ENCODE results near the gene AKR1B15. TPM values are rescaled to one million over a fixed set of nuclear protein-coding genes. Genes with fewer than 3 reads are reported as not detected.

The AKR1B15 gene
- total RNA-seq, 1 experiment from 2014 or later = not detected

DNA sequence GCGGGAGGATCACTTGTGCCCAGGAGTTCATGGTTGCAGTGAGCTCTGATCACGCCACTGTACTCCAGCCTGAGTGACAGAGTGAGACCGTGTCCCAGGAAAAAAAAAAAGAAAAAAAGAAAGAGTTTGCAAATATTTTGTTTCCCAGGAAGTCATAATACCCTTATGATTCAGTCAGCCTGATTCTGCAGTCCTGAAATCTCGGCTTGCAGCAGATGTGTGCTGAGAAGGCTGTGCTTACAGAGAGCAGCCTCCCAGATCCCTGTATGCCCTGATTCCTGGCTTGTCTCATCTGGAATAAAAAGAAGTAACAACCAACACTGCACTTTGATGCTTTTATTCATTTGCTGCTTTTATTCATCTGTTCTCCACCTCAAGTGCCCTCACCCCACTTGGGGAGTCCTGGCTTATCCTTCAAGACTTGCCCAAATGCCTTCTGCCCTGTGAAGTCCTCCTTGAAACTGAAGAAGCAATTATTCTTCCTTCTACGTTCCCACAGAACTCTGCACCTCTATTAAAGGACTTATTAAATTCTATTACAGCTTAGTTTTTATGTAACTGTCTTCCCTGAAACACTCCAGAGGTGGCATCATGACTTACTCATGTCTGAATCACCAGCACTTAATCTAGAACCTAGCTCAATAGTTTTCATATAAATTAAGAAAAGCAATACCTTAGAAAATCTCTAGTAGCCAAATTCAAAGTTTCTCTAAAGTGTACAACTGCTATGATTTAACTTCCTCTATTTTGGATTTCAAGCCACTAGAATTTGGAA is 70.0 kb downstream of the AKR1B15 start:
- H3K27me3 ChIP-seq (ENCODE audit: low read length) = no peaks in the 10 kb centered on the region
- H3K27ac ChIP-seq (ENCODE audit: low read length) = no peak overlapping the region
- H3K9me2 ChIP-seq (replicated peaks; ENCODE audit: insufficient read depth, low read length) = no peaks in the 10 kb centered on the region
- no peak overlapping the region for H3K9ac ChIP-seq (ENCODE audit: low read length)
- no peaks in the 10 kb centered on the region for H3K79me2 ChIP-seq (ENCODE audit: low read length)
- H3K4me3 ChIP-seq (ENCODE audit: low read length) = no peak overlapping the region
- no peak overlapping the region for H2AFZ ChIP-seq (ENCODE audit: low read length)
- H3K4me1 ChIP-seq (ENCODE audit: low read length) = no peaks in the 10 kb centered on the region
- no peak for DNase-seq
- no peaks in the 10 kb centered on the region for H3K36me3 ChIP-seq (ENCODE audit: insufficient read depth, low read length)
- no peaks in the 10 kb centered on the region for H3K9me3 ChIP-seq (ENCODE audit: low read length)
- H4K20me1 ChIP-seq (ENCODE audit: insufficient read depth, low read depth, low read length) = no peaks in the 10 kb centered on the region
- no peak overlapping the region for H3K4me2 ChIP-seq (ENCODE audit: low read depth, low read length, poor library complexity, severe bottlenecking)

DNA sequence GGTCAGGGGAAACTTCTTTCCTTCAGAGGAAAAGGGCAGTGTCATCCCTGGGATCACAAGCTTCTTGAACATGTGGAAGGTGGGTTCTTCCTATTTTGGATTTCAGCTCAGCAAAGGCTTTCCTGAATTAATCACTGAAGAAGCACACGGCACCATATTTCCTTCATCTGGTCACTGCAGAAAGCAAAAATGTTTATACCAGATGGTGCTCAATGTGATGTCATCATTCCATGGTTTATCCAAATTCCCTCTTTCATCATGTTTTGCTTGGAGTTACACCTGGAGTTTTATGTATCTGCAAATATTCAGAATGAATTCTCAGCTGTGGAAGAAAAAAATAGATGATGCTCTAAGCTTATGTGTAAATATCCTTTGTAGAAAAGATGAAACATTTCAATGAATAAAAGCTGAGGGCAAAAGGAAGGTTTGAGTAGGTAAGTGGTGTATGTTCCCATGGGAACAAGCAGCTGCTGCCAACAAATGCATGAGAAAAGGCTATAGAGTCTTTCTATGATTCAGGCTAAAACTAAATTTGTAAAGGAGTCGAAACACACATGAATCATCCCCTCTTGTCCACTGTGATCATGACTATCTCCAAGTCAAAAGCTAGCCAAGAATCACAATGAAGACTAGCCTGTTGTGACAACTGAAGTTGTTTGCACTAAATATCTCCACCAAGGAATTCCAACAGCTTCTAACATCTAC is 70.9 kb downstream of the AKR1B15 start:
- no peak for DNase-seq
- no peak overlapping the region for H3K4me2 ChIP-seq (ENCODE audit: low read depth, low read length, poor library complexity, severe bottlenecking)
- H3K79me2 ChIP-seq (ENCODE audit: low read length) = no peaks in the 10 kb centered on the region
- no peak overlapping the region for H3K4me3 ChIP-seq (ENCODE audit: low read length)
- no peaks in the 10 kb centered on the region for H4K20me1 ChIP-seq (ENCODE audit: insufficient read depth, low read depth, low read length)
- H3K4me1 ChIP-seq (ENCODE audit: low read length) = no peaks in the 10 kb centered on the region
- H3K9ac ChIP-seq (ENCODE audit: low read length) = no peak overlapping the region
- H3K9me2 ChIP-seq (replicated peaks; ENCODE audit: insufficient read depth, low read length) = no peaks in the 10 kb centered on the region
- H3K9me3 ChIP-seq (ENCODE audit: low read length) = no peaks in the 10 kb centered on the region
- H3K27me3 ChIP-seq (ENCODE audit: low read length) = no peaks in the 10 kb centered on the region
- H3K27ac ChIP-seq (ENCODE audit: low read length) = no peak overlapping the region
- no peaks in the 10 kb centered on the region for H3K36me3 ChIP-seq (ENCODE audit: insufficient read depth, low read length)
- no peak overlapping the region for H2AFZ ChIP-seq (ENCODE audit: low read length)

DNA sequence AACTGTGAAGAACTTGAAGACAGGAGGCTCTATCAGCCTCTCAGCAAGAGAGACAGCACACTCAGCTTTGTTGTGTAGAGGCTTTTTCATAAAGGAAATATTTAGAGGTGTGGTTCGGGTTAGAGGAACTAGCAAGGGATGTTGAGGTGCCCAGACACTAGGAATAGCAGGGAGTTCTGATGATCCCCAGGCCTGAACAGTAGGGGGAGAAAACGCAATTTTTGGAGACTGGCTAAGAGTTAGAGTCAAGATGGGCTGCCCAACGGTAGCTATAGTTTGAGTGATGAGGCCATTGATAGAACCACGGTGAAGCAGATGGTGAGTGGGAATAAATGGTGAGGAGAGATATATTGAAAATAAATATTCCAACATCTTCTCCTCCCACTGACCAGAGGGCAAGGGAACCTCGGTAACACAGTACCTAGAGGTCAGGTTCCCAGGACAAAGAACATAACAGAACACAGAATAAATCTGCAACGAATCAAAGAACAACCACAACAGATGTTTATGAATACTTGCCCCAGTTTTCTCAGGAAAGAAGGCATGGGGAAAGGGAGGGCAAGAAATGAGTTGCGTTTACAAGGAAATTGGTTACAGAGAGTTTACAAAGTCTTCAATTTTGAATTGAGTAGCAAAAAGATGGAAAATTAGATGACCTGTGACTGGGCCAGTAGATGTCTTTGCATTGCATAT is 73.5 kb downstream of the AKR1B15 start:
- Histone ChIP-seq H3K9ac (ENCODE audit: low read length) (no peak overlapping the region), H2AFZ (ENCODE audit: low read length) (no peak overlapping the region), H3K4me3 (ENCODE audit: low read length) (no peak overlapping the region), H3K4me2 (ENCODE audit: low read depth, low read length, poor library complexity, severe bottlenecking) (no peak overlapping the region), H3K9me3 (ENCODE audit: low read length) (no peaks in the 10 kb centered on the region), H3K36me3 (ENCODE audit: insufficient read depth, low read length) (no peaks in the 10 kb centered on the region), H4K20me1 (ENCODE audit: insufficient read depth, low read depth, low read length) (no peaks in the 10 kb centered on the region), H3K4me1 (ENCODE audit: low read length) (no peaks in the 10 kb centered on the region), H3K9me2 (replicated peaks; ENCODE audit: insufficient read depth, low read length) (no peaks in the 10 kb centered on the region), H3K27me3 (ENCODE audit: low read length) (no peaks in the 10 kb centered on the region), H3K79me2 (ENCODE audit: low read length) (no peaks in the 10 kb centered on the region), H3K27ac (ENCODE audit: low read length) (no peak overlapping the region)
- DNase-seq = no peak

DNA sequence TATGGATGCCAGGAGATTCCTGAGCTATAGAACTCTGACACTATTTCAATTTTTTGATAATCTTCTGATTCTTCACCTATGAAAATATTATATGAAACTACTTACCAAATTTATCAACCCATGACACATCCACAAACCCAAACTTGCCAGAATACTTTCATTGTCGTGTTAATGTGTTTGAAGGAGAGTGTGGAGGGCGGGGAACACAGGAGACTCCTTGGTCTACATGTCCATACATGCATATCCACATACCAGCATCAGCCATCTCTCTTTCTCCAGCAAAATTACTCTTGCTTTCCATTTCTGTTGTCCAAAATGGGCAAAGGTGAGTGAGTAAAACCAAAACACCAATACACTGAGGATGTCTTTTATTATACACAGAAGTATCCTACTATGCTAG is 74.3 kb downstream of the AKR1B15 start:
- Histone ChIP-seq H3K4me3 (ENCODE audit: low read length) (no peak overlapping the region), H3K9me2 (replicated peaks; ENCODE audit: insufficient read depth, low read length) (no peaks in the 10 kb centered on the region), H3K4me1 (ENCODE audit: low read length) (no peaks in the 10 kb centered on the region), H3K9ac (ENCODE audit: low read length) (no peak overlapping the region), H3K9me3 (ENCODE audit: low read length) (no peaks in the 10 kb centered on the region), H3K27ac (ENCODE audit: low read length) (no peak overlapping the region), H3K27me3 (ENCODE audit: low read length) (no peaks in the 10 kb centered on the region), H3K4me2 (ENCODE audit: low read depth, low read length, poor library complexity, severe bottlenecking) (no peak overlapping the region), H3K79me2 (ENCODE audit: low read length) (no peaks in the 10 kb centered on the region), H3K36me3 (ENCODE audit: insufficient read depth, low read length) (no peaks in the 10 kb centered on the region), H4K20me1 (ENCODE audit: insufficient read depth, low read depth, low read length) (no peaks in the 10 kb centered on the region), H2AFZ (ENCODE audit: low read length) (no peak overlapping the region)
- DNase-seq = no peak

DNA sequence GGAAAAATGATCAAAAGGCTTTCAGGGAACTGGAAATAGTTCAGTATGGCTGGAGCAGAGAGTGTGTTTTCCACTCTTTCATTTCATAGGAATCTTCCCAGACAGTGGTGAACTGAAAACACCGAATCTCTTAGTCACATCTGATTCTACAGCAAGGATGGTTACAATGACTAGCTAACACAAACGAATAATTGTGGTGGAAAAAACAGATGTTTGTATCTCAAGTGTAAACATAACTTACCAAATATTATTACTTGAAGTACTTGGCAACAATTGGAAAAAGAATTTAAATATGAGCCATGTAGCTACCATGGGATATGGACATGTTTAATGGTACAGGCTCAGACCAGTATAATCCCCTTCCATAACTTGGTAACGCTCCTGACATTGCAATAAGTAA is 76.6 kb downstream of the AKR1B15 start:
- Histone ChIP-seq H3K79me2 (ENCODE audit: low read length) (no peaks in the 10 kb centered on the region), H3K4me3 (ENCODE audit: low read length) (no peak overlapping the region), H4K20me1 (ENCODE audit: insufficient read depth, low read depth, low read length) (no peaks in the 10 kb centered on the region), H3K9me3 (ENCODE audit: low read length) (no peaks in the 10 kb centered on the region), H2AFZ (ENCODE audit: low read length) (no peak overlapping the region), H3K36me3 (ENCODE audit: insufficient read depth, low read length) (no peaks in the 10 kb centered on the region), H3K4me1 (ENCODE audit: low read length) (no peaks in the 10 kb centered on the region), H3K27ac (ENCODE audit: low read length) (no peak overlapping the region), H3K27me3 (ENCODE audit: low read length) (no peaks in the 10 kb centered on the region), H3K9me2 (replicated peaks; ENCODE audit: insufficient read depth, low read length) (no peaks in the 10 kb centered on the region), H3K4me2 (ENCODE audit: low read depth, low read length, poor library complexity, severe bottlenecking) (no peak overlapping the region), H3K9ac (ENCODE audit: low read length) (no peak overlapping the region)
- DNase-seq = no peak

DNA sequence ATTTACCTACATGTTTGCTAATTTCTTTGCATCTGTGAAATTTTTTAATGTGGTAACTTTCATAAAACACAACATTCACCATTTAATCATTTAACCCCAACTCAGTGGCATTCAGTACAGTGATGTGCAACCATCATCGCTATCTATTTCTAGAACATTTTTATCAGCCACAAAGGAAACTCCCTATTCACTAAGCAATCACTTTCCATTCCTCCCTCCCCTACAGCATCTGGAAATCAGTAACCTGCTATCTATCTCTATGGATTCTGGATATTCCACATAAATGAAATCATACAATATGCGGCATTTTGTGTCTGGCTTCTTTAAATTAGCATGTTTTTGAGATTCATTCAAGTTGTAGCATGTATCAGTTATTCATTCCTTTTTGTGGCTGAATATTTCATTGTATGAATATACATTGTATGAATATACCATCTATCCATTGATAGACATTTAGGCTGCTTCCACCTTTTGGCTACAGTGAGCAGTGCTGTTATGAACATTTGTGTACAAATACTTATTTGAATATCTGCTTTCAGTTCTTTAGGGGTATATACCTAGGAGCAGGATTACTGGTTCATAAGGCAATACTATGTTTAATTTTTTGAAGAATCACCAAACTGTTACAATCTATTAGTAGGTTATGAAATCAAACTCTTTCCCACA is 78.3 kb downstream of the AKR1B15 start:
- Histone ChIP-seq H3K4me2 (ENCODE audit: low read depth, low read length, poor library complexity, severe bottlenecking) (no peak overlapping the region), H2AFZ (ENCODE audit: low read length) (no peak overlapping the region), H4K20me1 (ENCODE audit: insufficient read depth, low read depth, low read length) (no peaks in the 10 kb centered on the region), H3K4me3 (ENCODE audit: low read length) (no peak overlapping the region), H3K79me2 (ENCODE audit: low read length) (no peaks in the 10 kb centered on the region), H3K9me2 (replicated peaks; ENCODE audit: insufficient read depth, low read length) (no peaks in the 10 kb centered on the region), H3K27me3 (ENCODE audit: low read length) (no peaks in the 10 kb centered on the region), H3K36me3 (ENCODE audit: insufficient read depth, low read length) (no peaks in the 10 kb centered on the region), H3K9me3 (ENCODE audit: low read length) (no peaks in the 10 kb centered on the region), H3K4me1 (ENCODE audit: low read length) (peaks cover 3% of the 10 kb centered on the region; the same call in 1 of the 2 replicates), H3K27ac (ENCODE audit: low read length) (no peak overlapping the region), H3K9ac (ENCODE audit: low read length) (no peak overlapping the region)
- no peak for DNase-seq

DNA sequence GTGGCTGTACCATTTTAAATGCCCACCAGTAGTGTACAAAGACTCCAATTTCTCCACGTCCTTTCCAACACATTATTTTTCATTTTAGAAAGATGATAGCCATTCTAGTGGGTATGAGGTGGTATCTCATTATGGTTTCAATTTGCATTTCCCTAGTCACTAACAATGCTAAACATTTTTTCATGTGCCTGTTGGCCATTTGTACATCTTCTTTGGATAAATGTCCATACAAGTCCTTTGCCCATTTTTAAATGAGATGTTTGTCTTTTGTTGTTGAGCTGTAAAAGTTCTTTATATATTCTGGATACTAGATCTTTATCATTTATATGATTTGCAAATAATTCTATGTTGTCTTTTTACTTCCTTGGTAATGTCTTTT is 78.9 kb downstream of the AKR1B15 start:
- Histone ChIP-seq H3K27ac (ENCODE audit: low read length) (no peak overlapping the region), H3K36me3 (ENCODE audit: insufficient read depth, low read length) (no peaks in the 10 kb centered on the region), H3K4me1 (ENCODE audit: low read length) (peaks cover 3% of the 10 kb centered on the region; the same call in 1 of the 2 replicates), H3K9ac (ENCODE audit: low read length) (no peak overlapping the region), H3K9me2 (replicated peaks; ENCODE audit: insufficient read depth, low read length) (no peaks in the 10 kb centered on the region), H3K4me2 (ENCODE audit: low read depth, low read length, poor library complexity, severe bottlenecking) (no peak overlapping the region), H3K79me2 (ENCODE audit: low read length) (no peaks in the 10 kb centered on the region), H4K20me1 (ENCODE audit: insufficient read depth, low read depth, low read length) (no peaks in the 10 kb centered on the region), H3K9me3 (ENCODE audit: low read length) (no peaks in the 10 kb centered on the region), H2AFZ (ENCODE audit: low read length) (no peak overlapping the region), H3K4me3 (ENCODE audit: low read length) (no peak overlapping the region), H3K27me3 (ENCODE audit: low read length) (no peaks in the 10 kb centered on the region)
- DNase-seq = no peak

DNA sequence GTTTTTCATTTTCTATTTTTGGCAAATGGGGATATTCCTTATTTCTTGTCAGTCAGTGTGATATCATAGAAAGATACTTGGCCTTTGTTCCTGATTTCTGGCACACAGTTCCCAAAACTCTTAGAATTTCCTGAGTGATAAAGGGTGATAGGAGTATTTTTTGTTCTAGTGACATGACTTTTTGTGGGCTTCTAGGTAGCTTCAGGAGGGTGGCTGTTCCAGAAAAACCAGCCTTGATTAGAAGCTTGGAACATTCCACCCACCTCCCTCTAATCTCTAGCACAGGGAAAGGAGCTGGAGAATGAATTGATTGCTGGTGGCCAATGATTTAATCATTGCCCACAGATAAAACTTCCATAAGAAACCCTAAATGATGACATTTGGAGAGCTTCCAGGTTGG is 80.5 kb downstream of the AKR1B15 start:
- H3K4me2 ChIP-seq (ENCODE audit: low read depth, low read length, poor library complexity, severe bottlenecking) = no peak overlapping the region
- no peaks in the 10 kb centered on the region for H4K20me1 ChIP-seq (ENCODE audit: insufficient read depth, low read depth, low read length)
- H3K9me3 ChIP-seq (ENCODE audit: low read length) = no peaks in the 10 kb centered on the region
- H3K27me3 ChIP-seq (ENCODE audit: low read length) = no peaks in the 10 kb centered on the region
- H2AFZ ChIP-seq (ENCODE audit: low read length) = no peak overlapping the region
- no peaks in the 10 kb centered on the region for H3K79me2 ChIP-seq (ENCODE audit: low read length)
- no peak for DNase-seq
- H3K9ac ChIP-seq (ENCODE audit: low read length) = no peak overlapping the region
- no peak overlapping the region for H3K27ac ChIP-seq (ENCODE audit: low read length)
- no peaks in the 10 kb centered on the region for H3K36me3 ChIP-seq (ENCODE audit: insufficient read depth, low read length)
- no peaks in the 10 kb centered on the region for H3K9me2 ChIP-seq (replicated peaks; ENCODE audit: insufficient read depth, low read length)
- no peak overlapping the region for H3K4me3 ChIP-seq (ENCODE audit: low read length)
- H3K4me1 ChIP-seq (ENCODE audit: low read length) = peaks cover 3% of the 10 kb centered on the region; the same call in 1 of the 2 replicates

Data from Karpas-422 (cell line).